NCI-H226 (cell line): ENCODE measurements around the gene RELL1.

Experiments
- DNase-seq: peaks from one replicate; pipeline ENCODE4 v3.0.0-alpha.2; 2015

The RELL1 gene, protein sequence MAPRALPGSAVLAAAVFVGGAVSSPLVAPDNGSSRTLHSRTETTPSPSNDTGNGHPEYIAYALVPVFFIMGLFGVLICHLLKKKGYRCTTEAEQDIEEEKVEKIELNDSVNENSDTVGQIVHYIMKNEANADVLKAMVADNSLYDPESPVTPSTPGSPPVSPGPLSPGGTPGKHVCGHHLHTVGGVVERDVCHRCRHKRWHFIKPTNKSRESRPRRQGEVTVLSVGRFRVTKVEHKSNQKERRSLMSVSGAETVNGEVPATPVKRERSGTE

DNA sequence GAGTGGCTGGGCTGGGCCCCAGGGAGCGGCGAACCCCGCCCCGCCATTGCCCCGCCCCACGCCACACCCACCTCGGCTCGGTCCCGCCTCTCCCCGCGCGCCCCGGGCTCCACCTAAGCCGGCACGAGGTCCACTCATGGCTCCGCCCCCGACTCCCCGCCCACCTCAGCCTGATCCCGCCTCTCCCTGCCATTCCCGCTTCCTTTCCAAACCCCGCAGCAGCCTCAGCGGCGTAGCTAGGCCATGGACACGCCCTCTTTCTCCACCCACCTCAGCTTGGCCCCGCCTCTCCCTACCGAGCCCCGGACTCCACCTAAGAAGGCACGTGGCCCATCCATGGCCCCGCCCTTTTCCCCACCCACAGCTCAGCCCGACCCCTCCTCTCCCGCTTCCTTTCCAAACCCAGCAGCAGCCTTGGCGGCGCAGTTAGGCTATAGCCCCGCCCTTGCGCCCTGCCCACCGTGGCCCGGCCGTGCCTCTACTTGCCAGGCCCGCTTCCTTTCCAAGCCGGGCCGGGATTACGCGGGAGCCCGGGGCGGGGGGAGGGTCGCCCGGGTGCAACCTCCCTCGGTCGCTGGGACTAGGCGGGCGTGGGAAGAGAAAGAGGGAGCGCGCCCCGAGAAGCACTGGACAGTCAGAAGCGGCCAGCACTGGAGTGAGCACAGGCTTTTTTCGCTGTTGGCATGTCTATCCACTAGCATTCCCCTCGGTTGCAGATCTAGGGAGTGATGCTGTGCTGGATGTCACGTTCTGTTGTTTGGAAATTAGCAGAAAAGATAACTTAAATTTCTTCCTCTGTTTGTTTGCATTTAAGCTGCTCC lies at the start of gene RELL1:
Gene RELL1 (minus strand): TSS at position 4 of the 821 bp plus-strand sequence. CDS start 89 bp downstream, outside the sequence.
- DNase-seq = peak; percentile 93

DNA sequence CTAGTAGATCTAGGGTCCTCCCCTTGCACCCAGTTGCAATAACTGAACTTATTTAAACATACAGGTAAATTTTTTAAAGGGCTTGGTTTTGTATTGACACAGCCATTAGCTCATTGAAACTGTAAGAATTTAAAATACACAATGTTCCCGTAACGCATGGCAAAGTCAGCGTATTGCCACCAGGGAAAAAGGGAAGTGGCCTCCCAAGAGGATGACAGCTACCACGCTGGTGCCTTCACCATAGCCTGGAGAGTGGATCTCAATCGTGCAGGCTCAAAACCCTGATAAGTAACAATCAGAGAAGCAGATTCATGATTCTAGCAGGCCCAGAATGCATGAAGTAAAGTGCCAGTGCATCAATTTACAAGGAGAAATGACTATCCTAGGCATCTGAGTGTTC lies 49.4 kb upstream of the RELL1 start:
- no peak for DNase-seq

DNA sequence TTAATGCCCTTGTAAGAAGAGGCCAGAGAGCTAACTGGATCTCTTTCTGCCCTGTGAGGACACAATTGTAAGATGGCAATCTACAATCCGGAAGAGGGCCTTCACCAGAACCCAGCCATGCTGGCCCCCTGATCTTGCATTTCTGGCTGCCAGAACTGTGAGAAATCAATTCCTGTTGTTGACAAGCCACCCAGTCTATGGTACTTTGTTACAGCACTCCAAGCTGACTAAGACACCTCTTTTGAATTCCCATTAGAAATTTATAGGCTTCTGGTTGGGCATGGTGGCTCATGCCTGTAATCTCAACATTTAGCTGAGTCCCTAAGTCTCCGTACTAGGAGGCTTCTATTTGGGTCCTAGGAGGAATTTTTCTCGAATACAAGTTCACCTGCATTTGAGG lies 48.8 kb upstream of the RELL1 start:
- DNase-seq = no peak

DNA sequence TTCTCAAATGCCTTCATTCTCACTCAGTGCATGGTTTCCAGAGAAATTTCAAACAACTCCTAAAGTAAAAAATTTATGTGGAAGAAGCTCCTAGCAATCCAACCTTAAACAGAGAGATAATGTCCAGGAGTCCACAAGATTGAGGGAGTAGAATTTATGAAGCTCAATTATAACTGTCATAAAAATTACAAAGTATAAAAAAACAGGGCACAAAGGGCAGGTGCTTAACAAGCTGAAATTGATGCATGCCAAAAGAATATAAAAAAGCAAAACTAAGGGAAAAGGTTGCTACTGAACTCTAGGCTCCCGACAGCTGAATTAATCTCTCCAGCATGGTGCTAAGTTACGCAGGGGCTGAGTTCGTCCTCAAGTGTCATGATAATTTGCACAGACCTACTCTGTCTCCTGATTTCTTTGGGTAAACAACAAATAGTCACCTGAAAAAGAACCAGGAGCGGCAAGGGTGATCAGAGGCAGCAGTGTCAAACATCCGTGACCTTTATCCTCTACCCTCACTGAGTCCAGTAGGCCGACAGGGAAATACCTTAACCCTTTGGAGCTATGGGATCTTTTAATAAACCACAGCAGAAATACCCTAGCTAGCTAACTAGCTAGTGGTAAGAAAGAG lies 47.2 kb upstream of the RELL1 start:
- no peak for DNase-seq

DNA sequence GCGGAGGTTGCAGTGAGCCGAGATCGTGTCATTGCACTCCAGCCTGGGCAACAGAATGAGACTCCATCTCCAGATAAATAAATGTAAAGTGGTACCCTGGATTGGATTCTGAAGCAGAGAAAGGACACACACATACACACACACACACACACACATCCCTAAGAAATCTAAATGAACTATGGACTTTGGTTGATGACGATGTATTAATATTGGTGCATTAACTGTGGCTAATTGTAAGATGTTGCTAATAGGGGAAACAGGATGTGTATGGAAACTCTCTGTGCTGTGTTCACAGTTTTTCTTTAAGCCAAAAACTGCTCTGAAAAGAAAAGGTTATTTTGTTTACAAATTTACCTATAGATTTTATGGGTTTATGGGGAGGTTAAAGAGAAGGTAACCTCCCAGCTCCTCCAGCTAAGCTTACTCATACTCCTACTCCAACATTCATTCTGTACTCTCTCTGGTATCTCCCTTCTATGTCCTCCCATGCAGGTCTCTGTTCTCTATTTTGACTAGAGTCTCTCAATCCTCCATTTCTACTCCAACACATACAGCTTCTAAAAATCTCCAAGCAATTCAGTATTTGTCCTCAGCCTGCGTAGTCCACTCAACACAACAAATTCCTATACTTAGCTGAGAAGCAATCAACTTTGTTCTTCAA lies 46.5 kb upstream of the RELL1 start:
- DNase-seq = no peak

DNA sequence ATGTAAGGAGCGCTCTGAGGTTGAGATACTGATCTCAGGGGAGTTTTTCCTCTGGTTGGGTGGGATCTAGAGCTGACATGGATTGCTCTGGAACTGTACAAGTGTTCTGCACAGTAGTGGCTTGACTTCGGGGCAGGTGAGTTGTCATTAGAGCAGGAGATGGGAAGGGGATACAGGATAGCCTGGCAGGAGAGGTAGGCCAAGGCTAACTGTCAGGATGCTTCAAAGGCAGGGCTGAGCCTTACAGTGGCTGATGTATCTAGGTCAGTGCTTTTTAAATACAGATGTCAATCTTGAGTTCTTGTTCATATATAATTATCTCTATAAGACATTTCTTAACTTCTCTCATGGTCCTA lies 43.5 kb upstream of the RELL1 start:
- DNase-seq = no peak

DNA sequence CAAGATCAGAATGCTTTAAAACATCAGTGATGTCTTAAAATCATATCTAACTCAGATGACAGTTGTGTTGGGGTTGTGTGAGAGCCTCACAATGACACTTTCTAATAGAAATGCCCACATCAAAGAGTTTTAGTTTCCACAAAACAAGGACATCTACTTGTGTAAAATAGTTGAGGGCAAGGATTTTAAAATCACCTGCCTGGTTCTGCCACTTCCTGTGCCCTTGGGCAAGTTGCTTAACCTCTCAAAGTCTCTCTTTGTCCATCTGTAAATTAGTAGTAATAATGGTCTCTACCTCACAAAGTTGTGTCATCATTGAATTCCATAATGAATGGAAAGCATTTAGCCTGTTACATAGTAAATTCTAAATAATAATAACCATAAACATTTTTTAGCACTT lies 41.9 kb upstream of the RELL1 start:
- DNase-seq = no peak

DNA sequence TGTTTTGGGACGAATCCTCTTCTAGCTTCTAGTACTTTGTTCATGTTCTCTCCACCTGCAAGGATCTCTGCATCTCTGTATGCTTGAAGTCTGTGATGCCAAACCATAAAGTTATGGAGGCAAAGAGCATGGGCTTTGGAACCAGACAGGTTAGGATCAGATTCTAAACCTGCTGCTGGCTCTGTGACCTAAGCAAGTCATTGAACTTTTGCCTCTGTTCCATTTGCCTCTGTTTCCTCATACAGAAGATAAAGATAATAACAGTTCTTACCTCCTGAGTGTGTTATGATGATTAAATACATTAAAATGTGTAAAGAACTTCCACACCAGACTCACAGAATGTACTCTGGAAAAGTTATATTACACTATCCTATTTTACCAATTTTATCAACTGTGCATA lies 41.5 kb upstream of the RELL1 start:
- no peak for DNase-seq

DNA sequence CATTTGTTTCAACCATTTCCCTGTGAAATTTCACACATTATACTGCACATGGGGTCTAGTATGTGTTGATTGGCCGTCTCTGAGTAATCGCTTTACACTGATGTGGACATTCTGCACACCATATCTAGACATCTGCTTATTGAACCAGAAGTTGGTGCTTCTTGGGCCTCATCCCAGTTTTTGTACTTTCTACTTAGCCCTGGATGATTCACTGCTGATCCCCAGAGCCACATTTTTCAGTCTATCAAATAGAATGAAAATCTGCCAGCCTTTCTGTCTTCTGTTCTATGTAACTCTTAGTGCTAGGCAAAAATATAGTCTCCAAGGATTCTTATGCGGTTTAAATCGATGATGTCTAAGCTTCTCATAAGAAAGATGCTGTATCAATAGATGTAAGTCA lies 40.5 kb upstream of the RELL1 start:
- DNase-seq = peak; percentile 55

DNA sequence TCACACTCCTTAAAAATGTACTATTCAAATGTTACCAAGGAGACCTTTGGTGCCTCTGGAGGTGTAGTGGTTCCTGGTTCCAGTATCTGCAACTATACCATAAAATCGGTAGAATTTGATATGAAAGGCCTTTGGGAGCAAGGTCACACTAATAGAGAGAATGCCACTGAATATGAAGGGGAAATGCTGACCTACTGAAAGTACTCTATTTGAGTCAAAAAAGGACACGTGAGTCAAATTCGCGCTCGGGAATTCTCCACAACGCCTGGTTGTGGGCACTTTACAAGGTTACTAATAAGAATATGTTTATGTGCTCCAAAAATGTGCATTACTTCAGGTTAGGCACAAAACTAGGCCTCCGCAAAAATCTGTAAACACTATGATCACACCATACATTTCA lies 39.5 kb upstream of the RELL1 start:
- DNase-seq = no peak

DNA sequence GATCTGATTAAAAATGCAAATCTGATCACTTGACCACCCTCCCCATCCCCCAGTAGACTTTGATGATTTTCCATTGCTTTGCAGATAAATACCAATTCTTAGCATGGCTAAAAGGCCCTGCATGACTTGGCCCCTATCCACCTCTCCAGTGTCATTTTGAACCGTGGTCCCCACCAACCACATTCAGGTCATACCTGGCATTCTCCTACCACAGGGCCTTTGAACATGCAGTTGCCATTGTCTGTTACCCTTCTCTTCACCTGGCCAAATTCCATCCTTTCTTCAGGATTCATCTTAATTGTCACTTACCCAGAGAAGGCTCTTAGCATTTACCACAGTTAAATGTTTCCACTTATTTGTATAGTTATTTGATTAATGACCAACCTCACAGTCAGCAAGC lies 36.9 kb upstream of the RELL1 start:
- DNase-seq = no peak

DNA sequence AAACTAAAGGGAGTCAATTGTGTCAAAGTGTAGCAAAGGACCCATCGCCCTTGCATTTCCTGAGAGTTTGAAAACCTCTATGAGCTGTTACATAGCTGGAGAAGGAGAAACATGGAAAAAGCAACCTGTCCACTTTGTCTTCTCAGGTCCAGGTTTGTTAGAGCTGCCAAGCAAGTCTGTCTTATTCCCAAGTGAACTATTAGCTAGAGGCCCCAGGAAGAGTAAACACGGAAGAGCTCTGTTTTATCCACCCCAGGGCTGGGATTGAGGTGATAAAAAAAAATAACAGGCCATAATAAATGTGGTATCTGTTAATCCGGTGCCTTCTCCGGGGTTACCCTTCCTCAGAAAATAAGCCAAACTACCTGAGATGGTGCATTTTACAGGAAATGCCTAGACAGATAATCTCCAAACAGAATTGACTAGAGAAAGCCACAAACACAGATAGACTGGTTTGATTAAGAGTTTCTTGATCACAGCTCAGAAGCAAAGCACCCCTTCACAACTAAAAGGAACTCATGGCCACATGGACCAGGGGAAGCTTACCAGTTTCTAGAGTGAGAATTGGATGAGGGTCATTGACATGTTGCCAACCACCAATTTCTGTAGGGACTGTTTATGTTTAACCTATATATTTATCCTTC lies 35.9 kb upstream of the RELL1 start:
- no peak for DNase-seq

DNA sequence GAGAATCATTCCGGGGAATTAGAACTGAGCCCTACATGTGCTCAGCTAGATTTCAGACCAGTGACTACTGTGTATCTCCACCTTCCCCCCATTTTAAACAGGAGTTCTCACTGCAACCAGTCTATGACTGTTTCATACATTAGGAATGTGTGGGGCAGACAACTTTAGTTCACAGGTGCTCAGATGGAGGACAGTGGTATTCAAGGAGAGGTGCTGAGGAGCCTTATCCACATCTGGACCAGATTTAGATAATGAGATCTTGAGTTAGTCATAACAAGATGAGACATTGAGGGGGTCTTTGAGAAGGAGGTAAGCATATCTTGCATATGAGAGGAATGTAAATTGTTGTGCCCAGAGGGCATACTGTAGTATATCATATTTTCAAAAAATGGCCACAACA lies 32.8 kb upstream of the RELL1 start:
- DNase-seq = peak; percentile 72

DNA sequence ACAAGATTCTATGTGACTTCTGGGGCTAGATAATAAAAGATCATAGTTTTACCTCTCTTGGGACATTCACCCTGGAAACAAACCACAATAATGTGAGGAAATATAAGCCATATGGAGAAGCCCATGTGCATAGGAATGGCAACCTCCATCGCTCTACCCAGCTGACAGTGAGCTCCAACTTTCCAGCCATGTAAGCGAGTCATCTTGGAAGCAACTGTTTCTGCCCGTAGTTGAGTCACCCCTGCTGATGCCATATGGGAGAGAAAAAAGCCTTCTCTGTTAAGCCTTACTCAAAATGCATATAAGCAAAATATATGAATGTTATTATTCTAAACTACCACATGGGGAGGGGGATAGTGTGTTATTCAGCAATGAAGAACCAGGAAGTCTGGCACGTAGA lies 31.4 kb upstream of the RELL1 start:
- DNase-seq = peak; percentile 74

DNA sequence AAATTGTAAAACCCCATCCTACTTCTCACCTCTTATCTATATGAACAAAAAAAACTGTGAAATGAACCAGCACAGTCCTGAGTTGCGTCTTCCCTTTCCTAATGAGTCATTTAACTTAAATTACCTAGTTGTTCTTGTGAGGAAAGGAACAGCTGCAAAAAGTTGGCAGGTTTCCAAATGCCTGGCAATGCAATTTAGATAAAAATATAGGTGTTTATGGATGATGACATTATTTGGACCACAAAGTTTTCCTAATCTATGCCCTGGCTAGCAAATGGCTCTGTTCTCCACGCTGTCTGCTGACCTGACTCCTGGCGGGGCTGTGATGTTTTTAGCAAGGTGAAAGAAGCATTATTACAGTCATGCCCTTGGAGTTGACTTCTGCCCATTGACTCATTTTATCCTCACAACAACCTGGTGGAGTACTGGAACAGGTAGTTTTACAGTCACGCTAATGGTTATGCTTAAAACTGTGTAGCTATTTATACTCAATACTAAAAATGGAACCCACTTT lies 29.8 kb upstream of the RELL1 start:
- DNase-seq = peak; percentile 18

DNA sequence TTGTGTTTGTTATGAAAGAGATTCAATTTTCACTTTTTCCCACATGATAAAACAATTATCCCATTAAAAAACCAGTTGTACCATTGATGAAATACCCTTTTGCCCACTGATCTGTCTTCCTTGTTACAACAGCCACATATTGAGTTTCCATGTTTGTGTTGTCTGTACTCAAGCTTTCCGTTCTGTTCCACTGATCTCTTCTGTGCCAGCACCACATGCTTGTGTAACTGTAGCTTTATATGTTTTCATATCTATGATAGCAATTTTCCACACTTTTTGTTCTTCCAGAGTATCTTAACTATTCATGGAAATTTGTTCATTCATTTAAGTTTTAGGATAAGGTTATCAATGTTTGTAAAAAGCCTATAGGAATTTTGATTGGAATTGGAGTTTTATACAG lies 24.3 kb upstream of the RELL1 start:
- DNase-seq = no peak

DNA sequence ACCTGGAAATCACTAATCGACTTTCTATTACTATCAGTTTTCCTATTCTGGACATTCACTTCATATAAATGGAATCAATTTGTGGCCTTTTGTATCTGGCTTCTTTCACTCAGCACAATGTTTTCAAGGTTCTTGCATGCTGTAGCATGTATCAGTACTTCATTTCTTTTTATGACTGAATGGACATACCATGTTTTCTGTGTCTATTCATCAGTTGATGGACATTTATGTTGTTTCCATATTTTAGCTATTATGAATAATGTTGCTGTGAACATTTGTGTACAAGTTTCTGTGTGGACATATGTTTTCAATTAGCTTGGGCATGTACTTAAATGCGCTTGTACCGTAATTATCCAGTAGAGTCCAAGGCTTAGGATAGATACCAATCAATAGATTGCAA lies 19.9 kb upstream of the RELL1 start:
- no peak for DNase-seq

DNA sequence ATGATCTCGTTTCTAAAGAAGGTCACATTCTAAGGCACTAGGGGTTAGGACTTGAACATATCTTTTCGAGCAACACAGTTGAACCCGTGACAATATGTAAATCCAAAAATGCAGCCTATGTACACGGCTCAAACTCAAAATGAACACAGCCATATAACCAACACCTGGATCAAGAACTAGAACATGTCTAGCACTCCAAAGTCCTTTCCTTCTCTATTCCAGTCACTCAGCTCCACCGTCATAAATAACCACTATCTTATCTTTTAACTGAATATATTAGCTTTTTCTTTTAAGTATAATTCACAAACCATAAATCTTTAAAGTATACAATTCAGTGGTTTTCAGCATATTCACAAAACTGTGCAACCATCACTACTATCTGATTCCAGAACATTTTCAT lies 19.4 kb upstream of the RELL1 start:
- no peak for DNase-seq

DNA sequence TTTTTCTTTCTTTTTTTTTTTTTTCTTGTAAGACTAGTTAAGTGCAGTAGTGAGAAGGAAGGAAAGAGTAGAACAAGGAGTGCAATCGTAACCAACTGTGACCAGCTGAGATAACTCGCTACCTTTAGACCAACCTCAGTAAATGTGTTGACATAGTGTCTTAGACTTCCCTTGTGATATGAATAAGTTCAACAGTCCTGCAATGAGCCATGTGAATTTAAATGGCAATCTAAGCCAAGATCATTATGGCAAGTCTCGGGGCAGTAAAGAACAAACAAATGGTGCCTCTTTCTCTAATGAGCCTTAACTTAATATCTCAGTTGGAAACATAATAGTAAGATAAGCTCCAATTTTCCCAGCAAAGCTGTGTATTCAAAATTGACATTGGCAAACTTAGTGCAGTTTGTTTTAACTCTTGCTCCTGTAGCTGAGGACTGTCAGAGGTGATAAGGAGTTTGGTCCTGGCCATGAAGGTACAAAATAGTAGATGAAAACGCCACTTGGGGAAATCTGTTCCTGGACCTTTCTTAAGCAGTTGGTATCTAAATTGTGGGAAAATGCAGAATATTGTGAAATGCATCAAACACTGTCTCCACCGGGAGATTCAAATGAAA lies 13.8 kb upstream of the RELL1 start:
- DNase-seq = no peak

DNA sequence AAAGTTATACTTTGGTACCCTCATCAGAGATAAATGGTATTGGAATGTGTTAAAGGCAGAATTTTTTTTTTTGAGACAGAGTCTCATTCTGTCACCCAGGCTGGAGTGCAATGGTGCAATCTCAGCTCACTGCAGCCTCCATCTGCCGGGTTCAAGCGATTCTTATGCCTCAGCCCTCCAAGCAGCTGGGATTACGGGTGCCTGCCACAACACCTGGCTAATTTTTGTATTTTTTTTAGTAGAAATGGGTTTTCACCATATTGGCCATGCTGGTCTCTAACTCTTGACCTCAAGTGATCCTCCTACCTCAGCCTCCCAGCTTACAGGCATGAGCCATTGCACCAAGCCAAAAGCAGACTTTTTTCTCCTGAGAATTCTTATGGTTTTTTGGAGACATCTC lies 11.4 kb upstream of the RELL1 start:
- DNase-seq = no peak

DNA sequence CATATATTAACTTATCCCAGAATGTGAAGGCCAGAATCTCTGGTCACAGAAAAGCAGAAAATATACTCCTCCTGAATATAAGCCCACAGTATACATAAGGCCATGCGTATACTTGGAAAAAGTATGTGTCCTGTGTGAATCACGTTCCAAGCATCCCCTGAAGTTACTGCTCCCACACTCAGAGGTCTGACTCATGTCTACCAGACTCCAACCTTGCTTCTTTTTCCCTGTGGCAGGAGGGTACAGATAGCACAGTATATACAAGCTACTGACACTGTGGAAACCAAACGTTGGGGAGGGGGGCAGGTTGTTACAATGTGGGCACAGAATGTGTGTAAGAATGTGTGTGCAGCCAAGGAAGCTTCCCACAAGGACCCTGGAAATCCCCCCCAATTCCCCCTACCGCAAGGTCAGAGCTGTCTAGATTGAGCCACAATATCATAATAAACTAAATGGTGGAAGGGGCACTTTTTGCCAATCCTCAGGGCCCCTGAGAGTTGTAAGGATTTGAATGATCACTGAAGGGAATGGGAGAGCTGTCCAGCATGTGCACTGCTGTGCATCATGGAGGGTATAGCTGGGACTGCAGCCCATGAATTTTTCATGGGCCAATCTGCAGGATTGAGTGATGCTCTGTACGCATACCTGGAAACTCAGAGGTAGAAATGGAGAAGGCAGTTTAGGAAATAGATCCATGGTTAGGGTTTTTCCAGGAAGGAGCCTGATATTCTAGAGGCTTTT lies 7.4 kb upstream of the RELL1 start:
- DNase-seq = peak; percentile 93

DNA sequence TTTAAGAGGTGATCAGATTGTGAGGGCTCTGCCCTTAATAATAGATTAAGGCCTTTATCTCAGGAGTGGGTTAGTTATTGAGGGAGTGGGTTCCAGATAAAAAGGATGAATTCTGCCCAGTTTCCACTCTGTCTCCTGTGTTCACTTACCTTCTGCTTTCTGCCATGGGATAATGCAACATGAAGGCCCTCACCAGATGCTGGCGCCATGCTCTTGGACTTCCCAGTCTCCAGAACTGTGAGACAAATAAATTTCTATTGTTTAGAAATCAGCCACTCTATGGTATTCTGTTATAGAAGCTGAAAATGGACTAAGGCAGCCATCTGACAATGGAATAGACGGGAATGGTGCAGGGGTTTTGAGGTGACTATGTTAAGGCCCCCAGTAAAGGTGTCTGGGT lies 6.9 kb upstream of the RELL1 start:
- no peak for DNase-seq
